ENCODE results near the gene PPFIBP2.

PPFIBP2 gene

GRCh38 chr11:7609521-7609920 is 95.7 kb downstream of the PPFIBP2 start:
- H2AFZ ChIP-seq (ENCODE audit: low read length) = no peak overlapping the region
- H3K4me3 ChIP-seq (ENCODE audit: low read depth, low read length, poor library complexity, severe bottlenecking) = no peak overlapping the region
- no peaks in the 10 kb centered on the region for H3K27me3 ChIP-seq (ENCODE audit: insufficient read depth, low read length)
- H3K9me3 ChIP-seq (ENCODE audit: low read length) = no peaks in the 10 kb centered on the region
- H3K9me2 ChIP-seq (ENCODE audit: low read depth, low read length) = no peaks in the 10 kb centered on the region
- H3K36me3 ChIP-seq (ENCODE audit: insufficient read depth, low read length) = peaks cover 17% of the 10 kb centered on the region; the same call in 1 of the 2 replicates
- H4K20me1 ChIP-seq (ENCODE audit: insufficient read depth, low read length) = no peaks in the 10 kb centered on the region
- H3K4me2 ChIP-seq (ENCODE audit: low read length) = no peak overlapping the region
- H3K4me1 ChIP-seq (ENCODE audit: insufficient read depth, low read length, severe bottlenecking) = no peaks in the 10 kb centered on the region
- no peak overlapping the region for H3K27ac ChIP-seq (ENCODE audit: low read depth, low read length, poor library complexity, severe bottlenecking)
- H3K79me2 ChIP-seq (ENCODE audit: insufficient read depth, low read length) = no peaks in the 10 kb centered on the region
- no peaks in the 10 kb centered on the region for H3F3A ChIP-seq (ENCODE audit: insufficient read depth, low read length)
- no peak for TF ChIP-seq CTCF (IDR thresholded peaks at IDR 0.05; ENCODE audit: low read length)
- no peak for TF ChIP-seq EZH2 (IDR thresholded peaks at IDR 0.05; ENCODE audit: borderline replicate concordance, low read length)
- H3K9ac ChIP-seq (ENCODE audit: low read length) = no peak overlapping the region

GRCh38 chr11:7610393-7610792 is 96.6 kb downstream of the PPFIBP2 start:
- Histone ChIP-seq H4K20me1 (ENCODE audit: insufficient read depth, low read length) (no peaks in the 10 kb centered on the region), H3K4me3 (ENCODE audit: low read depth, low read length, poor library complexity, severe bottlenecking) (no peak overlapping the region), H3K4me2 (ENCODE audit: low read length) (no peak overlapping the region), H3K36me3 (ENCODE audit: insufficient read depth, low read length) (peaks cover 17% of the 10 kb centered on the region; the same call in 1 of the 2 replicates), H3K4me1 (ENCODE audit: insufficient read depth, low read length, severe bottlenecking) (no peaks in the 10 kb centered on the region), H3K79me2 (ENCODE audit: insufficient read depth, low read length) (no peaks in the 10 kb centered on the region), H3K9me2 (ENCODE audit: low read depth, low read length) (no peaks in the 10 kb centered on the region), H3K27ac (ENCODE audit: low read depth, low read length, poor library complexity, severe bottlenecking) (no peak overlapping the region), H3K9me3 (ENCODE audit: low read length) (no peaks in the 10 kb centered on the region), H3F3A (ENCODE audit: insufficient read depth, low read length) (no peaks in the 10 kb centered on the region), H3K9ac (ENCODE audit: low read length) (no peak overlapping the region), H3K27me3 (ENCODE audit: insufficient read depth, low read length) (no peaks in the 10 kb centered on the region), H2AFZ (ENCODE audit: low read length) (no peak overlapping the region)
- TF ChIP-seq CTCF (IDR thresholded peaks at IDR 0.05; ENCODE audit: low read length) (no peak), EZH2 (IDR thresholded peaks at IDR 0.05; ENCODE audit: borderline replicate concordance, low read length) (no peak)

- Histone ChIP-seq H3K9me3 (ENCODE audit: low read length) (no peaks in the 10 kb centered on the region), H3K4me1 (ENCODE audit: insufficient read depth, low read length, severe bottlenecking) (no peaks in the 10 kb centered on the region), H2AFZ (ENCODE audit: low read length) (no peak overlapping the region), H3K4me2 (ENCODE audit: low read length) (no peak overlapping the region), H3K9ac (ENCODE audit: low read length) (no peak overlapping the region), H3K9me2 (ENCODE audit: low read depth, low read length) (no peaks in the 10 kb centered on the region), H3K27ac (ENCODE audit: low read depth, low read length, poor library complexity, severe bottlenecking) (no peak overlapping the region), H4K20me1 (ENCODE audit: insufficient read depth, low read length) (no peaks in the 10 kb centered on the region), H3K4me3 (ENCODE audit: low read depth, low read length, poor library complexity, severe bottlenecking) (no peak overlapping the region), H3F3A (ENCODE audit: insufficient read depth, low read length) (no peaks in the 10 kb centered on the region), H3K36me3 (ENCODE audit: insufficient read depth, low read length) (peaks cover 17% of the 10 kb centered on the region; the same call in 1 of the 2 replicates), H3K27me3 (ENCODE audit: insufficient read depth, low read length) (no peaks in the 10 kb centered on the region), H3K79me2 (ENCODE audit: insufficient read depth, low read length) (no peaks in the 10 kb centered on the region)
- TF ChIP-seq CTCF (IDR thresholded peaks at IDR 0.05; ENCODE audit: low read length) = no peak
- TF ChIP-seq EZH2 (IDR thresholded peaks at IDR 0.05; ENCODE audit: borderline replicate concordance, low read length) = no peak
Measured at GRCh38 chr11:7611411-7611810, 97.6 kb downstream of the PPFIBP2 start.
